ENCODE results near the gene PPP3R2.

PPP3R2 gene

GRCh38 chr9:101593345-101593744 is 1.4 kb downstream of the PPP3R2 start:
- no peak overlapping the region for H2AFZ ChIP-seq (ENCODE audit: low read depth, low read length)
- H4K20me1 ChIP-seq (ENCODE audit: insufficient read depth, low read length), result no peaks in the 10 kb centered on the region
- no peaks in the 10 kb centered on the region for H3K9me3 ChIP-seq (ENCODE audit: insufficient read depth, low read length, severe bottlenecking)
- H3K4me3 ChIP-seq (ENCODE audit: low read depth in 1 of 2, low read length in 2 of 2), result no peak overlapping the region
- no peaks in the 10 kb centered on the region for H3K27me3 ChIP-seq (ENCODE audit: insufficient read depth, low read length, poor library complexity)
- DNase-seq, result no peak
- H3K4me2 ChIP-seq (ENCODE audit: insufficient read depth, low read length), result no peak overlapping the region
- TF ChIP-seq CTCF (IDR thresholded peaks at IDR 0.05; ENCODE audit: borderline replicate concordance, extremely low read depth, low read length, poor library complexity, severe bottlenecking) (no peak), EZH2 (IDR thresholded peaks at IDR 0.05; ENCODE audit: borderline replicate concordance, low read depth, low read length, severe bottlenecking) (no peak)
- no peak overlapping the region for H3K27ac ChIP-seq (ENCODE audit: low read length)
- no peak for ATAC-seq (ENCODE audit: insufficient read depth, low read depth)
- no peaks in the 10 kb centered on the region for H3K79me2 ChIP-seq (ENCODE audit: insufficient read depth, low read length)
- H3K36me3 ChIP-seq (ENCODE audit: insufficient read depth, low read length), result no peaks in the 10 kb centered on the region
- no peak overlapping the region for H3K9ac ChIP-seq (ENCODE audit: low read depth, low read length)
- H3K4me1 ChIP-seq (ENCODE audit: insufficient read depth, low read length), result no peaks in the 10 kb centered on the region

GRCh38 chr9:101592788-101593187 is 2.0 kb downstream of the PPP3R2 start:
- no peak for TF ChIP-seq EZH2 (IDR thresholded peaks at IDR 0.05; ENCODE audit: borderline replicate concordance, low read depth, low read length, severe bottlenecking)
- TF ChIP-seq CTCF (IDR thresholded peaks at IDR 0.05; ENCODE audit: borderline replicate concordance, extremely low read depth, low read length, poor library complexity, severe bottlenecking), result no peak
- DNase-seq, result no peak

GRCh38 chr9:101591787-101592446 is 2.9 kb downstream of the PPP3R2 start:
- H2AFZ ChIP-seq (ENCODE audit: low read depth, low read length), result no peak overlapping the region
- TF ChIP-seq EZH2 (IDR thresholded peaks at IDR 0.05; ENCODE audit: borderline replicate concordance, low read depth, low read length, severe bottlenecking) (no peak), CTCF (IDR thresholded peaks at IDR 0.05; ENCODE audit: borderline replicate concordance, extremely low read depth, low read length, poor library complexity, severe bottlenecking) (no peak)
- H3K4me2 ChIP-seq (ENCODE audit: insufficient read depth, low read length), result no peak overlapping the region
- H3K9ac ChIP-seq (ENCODE audit: low read depth, low read length), result no peak overlapping the region
- H3K27me3 ChIP-seq (ENCODE audit: insufficient read depth, low read length, poor library complexity), result no peaks in the 10 kb centered on the region
- H4K20me1 ChIP-seq (ENCODE audit: insufficient read depth, low read length), result no peaks in the 10 kb centered on the region
- H3K79me2 ChIP-seq (ENCODE audit: insufficient read depth, low read length), result no peaks in the 10 kb centered on the region
- ATAC-seq (ENCODE audit: insufficient read depth, low read depth) (no peak), DNase-seq (no peak)
- no peaks in the 10 kb centered on the region for H3K9me3 ChIP-seq (ENCODE audit: insufficient read depth, low read length, severe bottlenecking)
- H3K4me1 ChIP-seq (ENCODE audit: insufficient read depth, low read length), result no peaks in the 10 kb centered on the region
- H3K36me3 ChIP-seq (ENCODE audit: insufficient read depth, low read length), result no peaks in the 10 kb centered on the region
- no peak overlapping the region for H3K4me3 ChIP-seq (ENCODE audit: low read depth in 1 of 2, low read length in 2 of 2)
- no peak overlapping the region for H3K27ac ChIP-seq (ENCODE audit: low read length)

More at GRCh38 chr9:101592788-101593187, 2.0 kb downstream of the PPP3R2 start:
- Histone ChIP-seq H3K4me2 (ENCODE audit: insufficient read depth, low read length) (no peak overlapping the region), H4K20me1 (ENCODE audit: insufficient read depth, low read length) (no peaks in the 10 kb centered on the region), H3K4me1 (ENCODE audit: insufficient read depth, low read length) (no peaks in the 10 kb centered on the region), H3K27ac (ENCODE audit: low read length) (no peak overlapping the region), H3K36me3 (ENCODE audit: insufficient read depth, low read length) (no peaks in the 10 kb centered on the region), H2AFZ (ENCODE audit: low read depth, low read length) (no peak overlapping the region), H3K4me3 (ENCODE audit: low read depth in 1 of 2, low read length in 2 of 2) (no peak overlapping the region), H3K9ac (ENCODE audit: low read depth, low read length) (no peak overlapping the region), H3K27me3 (ENCODE audit: insufficient read depth, low read length, poor library complexity) (no peaks in the 10 kb centered on the region), H3K9me3 (ENCODE audit: insufficient read depth, low read length, severe bottlenecking) (no peaks in the 10 kb centered on the region), H3K79me2 (ENCODE audit: insufficient read depth, low read length) (no peaks in the 10 kb centered on the region)
- no peak for ATAC-seq (ENCODE audit: insufficient read depth, low read depth)

Measured in DND-41 (cell line).